A673 (cell line): ENCODE data around the gene SMU1. TPM values are rescaled to one million over a fixed set of nuclear protein-coding genes. Genes with fewer than 3 reads are reported as not detected.
A peak's percentile ranks its signal among the peaks of the same experiment; 100 is the strongest.

Experiments used
- BruUV-seq: library from RNA; stranded (reverse); fragments of 400-500 nt; replicated peaks from 2 replicates; lab custom pipeline; 2021; lab: Mats Ljungman, UMichigan
- CTCF ChIA-PET: fragments of 300-600 bp; sonication (Branson Sonifier 250); formaldehyde crosslinking; loops from one replicate; lab custom pipeline; 2022; ENCODE audit warnings: antibody characterized with exemption; lab: Charles Lee
- POLR2A ChIA-PET: fragments of 300-600 bp; sonication (Branson Sonifier 250); formaldehyde crosslinking; loops from one replicate; lab custom pipeline; 2022; ENCODE audit warnings: antibody characterized with exemption; ENCODE audit not compliant: low non-redundant PET; lab: Charles Lee
- DNase-seq: peaks from one replicate; pipeline ENCODE4 v3.0.0-alpha.2; 2015; ENCODE audit warnings: low spot score
- H3K27ac ChIP-seq: fragments of 200-600 bp; sonication (generic); 2 replicates; pipeline ENCODE4 v1.5.1; 2016; ENCODE audit warnings: mixed run types, low read depth, mild to moderate bottlenecking, mixed read lengths, antibody characterized with exemption, low read length; ENCODE audit not compliant: poor library complexity, severe bottlenecking
- H3K27me3 ChIP-seq: fragments of 200-600 bp; sonication (generic); replicated peaks from 2 replicates; pipeline ENCODE4 v1.6.1; 2017; ENCODE audit warnings: mixed run types, low read depth, mild to moderate bottlenecking, mixed read lengths, antibody characterized with exemption, low read length; ENCODE audit not compliant: insufficient read depth, poor library complexity
- H3K36me3 ChIP-seq: fragments of 200-600 bp; sonication (generic); 2 replicates; pipeline ENCODE4 v1.6.1; 2016; ENCODE audit warnings: mixed run types, mild to moderate bottlenecking, mixed read lengths, antibody characterized with exemption, low read length; ENCODE audit not compliant: insufficient read depth, poor library complexity, severe bottlenecking
- H3K4me1 ChIP-seq: fragments of 200-600 bp; sonication (generic); 2 replicates; pipeline ENCODE4 v1.6.1; 2017; ENCODE audit warnings: mixed run types, mild to moderate bottlenecking, mixed read lengths, antibody characterized with exemption, low read length; ENCODE audit not compliant: insufficient read depth, poor library complexity, severe bottlenecking
- H3K4me3 ChIP-seq: fragments of 200-600 bp; sonication (generic); 2 replicates; pipeline ENCODE4 v1.5.1; 2016; ENCODE audit warnings: low read depth, mixed run types, mild to moderate bottlenecking, mixed read lengths, low read length; ENCODE audit not compliant: poor library complexity, severe bottlenecking
- H3K9me3 ChIP-seq: fragments of 200-600 bp; sonication (generic); 2 replicates; pipeline ENCODE4 v1.6.1; 2016; ENCODE audit warnings: mixed run types, low read depth, mild to moderate bottlenecking, mixed read lengths, antibody characterized with exemption, low read length; ENCODE audit not compliant: poor library complexity, severe bottlenecking
- CTCF ChIP-seq: fragments of 300-800, 200-600 bp; sonication (generic); conservative IDR thresholded peaks from 2 replicates; pipeline ENCODE4 v1.5.1; 2017; ENCODE audit warnings: low read depth, mild to moderate bottlenecking, antibody characterized with exemption, low read length, moderate library complexity, mixed read lengths
- EZH2 ChIP-seq: fragments of 200-600 bp; sonication (generic); IDR thresholded peaks from 2 replicates; pipeline ENCODE4 v1.6.1; 2017; ENCODE audit warnings: borderline replicate concordance, low read depth, mild to moderate bottlenecking, mixed read lengths, antibody characterized with exemption, low read length; ENCODE audit not compliant: poor library complexity, severe bottlenecking
- intact Hi-C: fragments of 100-400 bp; cut with micrococcal nuclease; formaldehyde crosslinking; loops from one replicate; pipeline ENCODE4 v1.10.0; 2022; ENCODE audit not compliant: unreplicated experiment
- total RNA-seq: library from RNA; stranded (reverse); gene quantifications from 2 replicates; pipeline ENCODE4 v1.2.3, GENCODE V29; 2021

The SMU1 gene
- total RNA-seq, 1 experiment from 2014 or later: 31.2 TPM

GRCh38 chr9:33029231-33029786 is 47.2 kb downstream of the SMU1 start:
- no peak for DNase-seq
- H3K4me1 ChIP-seq: peaks cover 25% of the 10 kb centered on the region
- no peak overlapping the region for H3K27ac ChIP-seq
- ChIA-PET POLR2A (no interaction called here), CTCF (no interaction called here)
- H3K4me3 ChIP-seq: no peak overlapping the region
- H3K9me3 ChIP-seq: no peaks in the 10 kb centered on the region
- no TSS peak for BruUV-seq
- TF ChIP-seq EZH2: no peak
- TF ChIP-seq CTCF: no peak
- peaks cover 81% of the 10 kb centered on the region for H3K36me3 ChIP-seq
- intact Hi-C loops: no loop called here
- no peaks in the 10 kb centered on the region for H3K27me3 ChIP-seq

GRCh38 chr9:33025572-33026342 is 50.7 kb downstream of the SMU1 start:
- Histone ChIP-seq H3K36me3 (peaks cover 50% of the 10 kb centered on the region), H3K27me3 (no peaks in the 10 kb centered on the region), H3K9me3 (no peaks in the 10 kb centered on the region), H3K4me1 (peaks cover 29% of the 10 kb centered on the region), H3K4me3 (peak overlapping the region; percentile 94), H3K27ac (peak overlapping the region; percentile 99)
- BruUV-seq: TSS peak; percentile 53
- TF ChIP-seq CTCF: no peak
- no peak for TF ChIP-seq EZH2
- intact Hi-C loops: no loop called here
- peak; percentile 61 for DNase-seq
- POLR2A ChIA-PET: interaction anchor here (1.1 kb wide), 1 partner anchor 11 kb away, joined by 4 read pairs; no protein-coding TSS in a partner anchor
- CTCF ChIA-PET: no interaction called here

GRCh38 chr9:33024966-33025571 is 51.4 kb downstream of the SMU1 start, which contains the start of gene DNAJA1:
Gene DNAJA1, plus strand, starts transcription at chr9:33025273. Its CDS starts 1,212 bp downstream, at chr9:33026485.
- peaks cover 29% of the 10 kb centered on the region for H3K4me1 ChIP-seq
- H3K4me3 ChIP-seq: peak within 1 kb of the TSS; percentile 94
- TF ChIP-seq EZH2 (no peak), CTCF (no peak)
- BruUV-seq: no TSS peak
- peaks cover 43% of the 10 kb centered on the region for H3K36me3 ChIP-seq
- H3K27ac ChIP-seq: peak within 1 kb of the TSS; percentile 99
- H3K27me3 ChIP-seq: no peaks in the 10 kb centered on the region
- intact Hi-C loops: no loop called here
- POLR2A ChIA-PET: interaction anchor here (0.6 to 1.2 kb wide), 8 partner anchors 10 to 449 kb away, joined by 3 to 14 read pairs (median 4); partner anchors contain the start of gene APTX
- DNase-seq: peak; percentile 97
- CTCF ChIA-PET: interaction anchor here (0.5 to 0.7 kb wide), 2 partner anchors 428 to 486 kb away, joined by 3 read pairs; no protein-coding TSS in a partner anchor
- H3K9me3 ChIP-seq: no peaks in the 10 kb centered on the region
